Ecto neural progenitor cell (in vitro differentiated cells): ENCODE results near the gene NNT.
"Not testable (repeated sequence)": the region's sequence is repeated elsewhere in the genome, so short reads cannot be mapped to it uniquely, and the experiment has no call there.

Experiments used
- DNase-seq: peaks from one replicate; pipeline ENCODE4 v3.0.0-alpha.2; 2018; ENCODE audit warnings: low spot score

The NNT gene

DNA sequence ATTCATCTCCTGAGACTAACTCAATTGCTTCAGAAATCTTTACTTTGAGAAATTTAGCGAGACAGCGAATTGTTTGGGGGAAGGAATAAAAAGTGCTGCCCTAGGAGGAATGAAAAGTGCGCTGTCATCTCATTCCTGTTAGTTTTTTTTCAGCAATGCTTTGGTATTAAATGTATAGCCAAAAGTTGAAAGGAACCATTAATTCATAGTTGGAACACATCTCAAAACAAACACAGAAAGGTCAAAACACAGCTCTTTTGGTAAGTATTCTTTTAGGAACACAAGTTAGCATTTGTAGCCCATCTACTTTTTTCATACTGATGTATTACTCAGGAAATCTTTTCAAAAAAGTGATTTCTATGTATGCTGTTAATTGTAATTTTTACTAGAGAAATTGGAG, 109.1 kb downstream of the NNT start:
- DNase-seq: no peak

DNA sequence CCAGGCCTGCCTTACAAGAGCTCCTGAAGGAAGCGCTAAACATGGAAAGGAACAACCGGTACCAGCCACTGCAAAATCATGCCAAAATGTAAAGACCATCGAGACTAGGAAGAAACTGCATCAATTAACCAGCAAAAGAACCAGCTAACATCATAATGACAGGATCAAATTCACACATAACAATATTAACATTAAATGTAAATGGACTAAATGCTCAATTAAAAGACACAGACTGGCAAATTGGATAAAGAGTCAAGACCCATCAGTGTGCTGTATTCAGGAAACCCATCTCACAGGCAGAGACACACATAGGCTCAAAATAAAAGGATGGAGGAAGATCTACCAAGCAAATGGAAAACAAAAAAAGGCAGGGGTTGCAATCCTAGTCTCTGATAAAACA, 116.8 kb downstream of the NNT start:
- DNase-seq: not testable (repeated sequence)

DNA sequence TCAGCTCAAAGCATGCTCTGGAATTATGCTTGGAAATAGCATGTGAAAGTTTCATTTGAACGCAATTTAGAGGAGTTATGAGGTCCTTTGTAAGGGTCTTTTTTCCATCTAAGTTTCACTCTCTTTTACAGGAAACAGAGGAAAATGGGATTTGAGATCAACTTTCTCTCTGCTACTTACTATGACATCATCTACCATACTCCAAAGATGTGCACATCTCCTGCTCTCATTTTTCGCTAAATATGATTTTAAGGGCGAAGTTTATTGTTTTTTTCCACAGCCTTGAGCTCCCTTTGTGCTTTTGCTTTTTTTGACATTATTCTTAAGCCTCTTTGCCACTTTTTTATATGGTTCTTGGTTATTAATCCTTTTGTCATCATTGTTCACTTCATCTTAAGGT, 125.6 kb downstream of the NNT start:
- DNase-seq: no peak

DNA sequence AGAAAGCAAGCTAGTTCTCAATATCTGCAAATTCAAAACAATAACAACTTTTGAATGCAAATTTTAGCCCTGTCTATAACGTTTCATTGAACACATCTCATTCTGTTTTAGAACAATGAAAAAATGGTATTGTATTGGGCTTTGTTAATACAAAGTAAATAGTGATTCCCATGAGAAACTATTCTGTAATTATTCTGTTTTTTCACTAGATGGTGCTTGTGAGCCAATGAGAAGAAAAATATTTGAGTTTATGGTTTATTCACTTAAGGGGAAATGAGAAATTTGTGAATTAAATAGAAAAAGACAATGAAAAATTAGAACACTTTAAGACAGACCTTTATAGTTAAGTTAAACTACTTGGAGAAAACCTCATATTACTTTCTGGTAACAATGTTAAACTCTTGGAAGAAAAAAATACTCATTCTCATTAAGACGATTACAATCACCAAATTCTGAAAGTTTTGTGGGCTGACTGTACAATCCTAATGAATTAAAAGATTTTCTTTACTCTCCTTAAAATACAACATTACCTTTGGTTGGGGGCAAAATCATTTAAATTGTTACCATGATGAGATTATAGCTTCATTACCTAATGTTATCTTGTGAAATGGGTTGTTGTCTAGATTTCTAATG, 127.0 kb downstream of the NNT start:
- no peak for DNase-seq

DNA sequence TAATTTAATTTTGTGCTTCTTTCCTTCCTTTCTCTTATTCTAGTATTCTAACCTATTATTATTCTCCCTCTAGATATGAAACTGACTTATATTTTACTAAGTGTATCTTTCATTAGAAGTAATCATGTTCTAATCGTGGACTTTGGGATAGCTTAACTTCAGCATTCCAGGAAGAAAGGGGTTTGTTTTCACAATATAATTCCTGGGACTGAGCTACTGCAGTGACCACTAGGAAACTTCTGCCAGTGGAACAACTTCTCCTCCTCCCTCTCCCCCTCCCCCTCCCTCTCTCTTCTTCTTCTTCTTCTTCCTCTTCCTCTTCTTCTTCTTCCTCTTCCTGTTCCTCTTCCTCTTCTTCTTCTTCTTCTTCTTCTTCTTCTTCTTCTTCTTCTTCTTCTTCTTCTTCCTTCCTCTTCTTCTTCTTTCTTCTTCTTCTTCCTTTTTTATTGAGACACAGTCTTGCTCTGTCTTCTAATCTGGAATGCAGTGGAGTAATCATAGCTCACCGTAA, 127.9 kb downstream of the NNT start:
- no peak for DNase-seq

DNA sequence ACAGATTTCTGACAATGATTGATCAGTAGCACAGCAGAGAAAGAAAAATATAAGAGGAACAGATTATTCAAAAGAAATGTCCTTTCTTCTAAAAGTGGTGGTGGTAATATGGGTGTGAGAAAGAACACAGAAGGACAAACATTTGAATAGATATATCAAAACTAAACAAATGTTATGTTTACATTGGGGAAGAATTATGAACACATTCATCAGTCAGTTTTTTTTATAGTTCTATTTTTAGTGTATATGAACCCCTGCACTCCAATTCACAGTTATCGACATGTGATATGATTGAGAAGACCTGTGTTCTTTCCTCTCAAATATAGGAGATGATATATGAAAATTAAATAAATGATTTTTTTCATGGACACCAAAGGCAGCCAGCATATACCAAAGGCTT, 128.6 kb downstream of the NNT start:
- DNase-seq: no peak

DNA sequence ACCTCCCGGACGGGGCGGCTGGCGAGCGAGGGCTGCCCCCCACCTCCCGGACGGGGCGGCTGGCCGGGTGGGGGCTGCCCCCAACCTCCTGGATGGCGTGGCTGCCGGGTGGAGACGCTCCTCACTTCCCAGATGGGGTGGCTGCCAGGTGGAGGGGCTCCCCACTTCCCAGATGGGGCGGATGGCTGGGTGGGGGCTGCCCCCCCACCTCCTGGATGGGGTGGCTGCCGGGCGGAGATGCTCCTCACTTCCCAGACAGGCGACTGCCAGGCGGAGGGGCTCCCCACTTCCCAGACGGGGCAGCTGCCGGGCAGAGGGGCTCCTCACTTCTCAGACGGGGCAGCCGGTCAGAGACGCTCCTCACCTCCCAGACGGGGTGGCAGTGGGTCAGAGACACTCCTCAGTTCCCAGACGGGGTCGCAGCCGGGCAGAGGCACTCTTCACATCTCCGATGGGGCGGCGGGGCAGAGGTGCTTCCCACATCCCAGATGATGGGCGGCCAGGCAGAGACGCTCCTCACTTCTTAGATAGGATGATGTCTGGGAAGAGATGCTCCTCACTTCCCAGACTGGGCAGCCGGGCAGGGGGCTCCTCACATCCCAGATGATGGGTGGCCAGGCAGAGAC, 143.1 kb downstream of the NNT start:
- DNase-seq: not testable (repeated sequence)

DNA sequence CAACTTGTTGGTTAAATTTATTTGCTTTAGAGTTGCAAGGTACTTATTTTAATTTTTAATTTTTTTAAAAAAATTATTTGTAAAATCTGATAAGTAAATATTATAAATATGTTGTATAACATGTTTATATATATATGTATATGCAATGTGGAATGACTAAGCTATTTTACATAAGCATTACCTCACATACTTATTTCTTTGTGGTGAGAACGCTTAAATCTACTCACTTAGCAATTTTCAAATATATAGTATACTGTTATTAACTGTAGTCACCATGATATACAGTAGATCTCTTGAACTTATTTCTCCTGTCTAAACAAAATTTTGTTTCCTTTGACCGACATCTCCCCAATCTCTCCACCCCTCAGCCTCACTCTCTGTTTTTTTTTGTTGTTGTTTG, 147.8 kb downstream of the NNT start:
- DNase-seq: no peak

DNA sequence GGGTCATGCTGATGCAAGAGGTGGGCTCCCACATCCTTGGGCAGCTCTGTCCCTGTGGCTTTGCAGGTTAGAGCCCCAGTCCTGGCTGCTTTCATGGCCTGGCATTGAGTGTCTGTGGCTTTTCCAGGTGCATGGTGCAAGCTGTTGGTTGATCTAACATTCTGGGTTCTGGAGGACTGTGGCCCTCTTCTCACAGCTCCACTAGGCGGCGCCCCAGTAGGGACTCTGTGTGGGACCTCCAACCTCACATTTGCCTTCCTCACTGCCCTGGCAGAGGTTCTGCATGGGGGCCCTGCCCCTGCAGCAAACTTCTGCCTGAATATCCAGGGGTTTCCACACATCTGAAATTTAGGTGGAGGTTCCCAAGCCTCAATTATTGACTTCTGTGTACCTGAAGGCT, 150.1 kb downstream of the NNT start:
- no peak for DNase-seq
